HL-60 (cell line): ENCODE measurements around the gene MAN2A2.

ENCODE experiments used
- DNase-seq, 2 experiments: peaks; one replicate each; pipeline ENCODE4 v3.0.0-alpha.2; 2010 to 2020; ENCODE audit warnings: low read depth in 1 of 2, low spot score in 1 of 2
- H3K27ac ChIP-seq: fragments of 250-450 bp; sonication (Bioruptor Pico); replicated peaks from 2 replicates; pipeline ENCODE4 v1.5.1; 2020; ENCODE audit warnings: mild to moderate bottlenecking, moderate library complexity
- H3K27me3 ChIP-seq: fragments of 250-450 bp; sonication (Bioruptor Pico); 2 replicates; pipeline ENCODE4 v1.5.1; 2021; ENCODE audit warnings: mild to moderate bottlenecking, moderate library complexity; ENCODE audit not compliant: insufficient read depth, poor library complexity, severe bottlenecking
- H3K4me3 ChIP-seq: replicated peaks from 2 replicates; pipeline ENCODE4 v1.5.1; 2011; ENCODE audit warnings: mild to moderate bottlenecking, control low read depth, low read length; ENCODE audit not compliant: insufficient read depth
- GABPA ChIP-seq: IDR thresholded peaks from 2 replicates; pipeline ENCODE4 v1.6.1; 2012; ENCODE audit warnings: low read depth
- POLR2AphosphoS5 ChIP-seq: IDR thresholded peaks from 2 replicates; pipeline ENCODE4 v1.6.1; 2012; ENCODE audit warnings: low read depth
- SPI1 ChIP-seq: IDR thresholded peaks from 2 replicates; pipeline ENCODE4 v1.6.1; 2012; ENCODE audit warnings: low read depth, mild to moderate bottlenecking, borderline replicate concordance
- TF ChIP-seq, protein P1 (sequence below): IDR thresholded peaks from 2 replicates; pipeline ENCODE4 v1.6.1; 2012; ENCODE audit warnings: low read depth; ENCODE audit not compliant: insufficient replicate concordance
- TF ChIP-seq, protein P2 (sequence below): IDR thresholded peaks from one replicate; pipeline ENCODE4 v1.5.1; 2011; ENCODE audit warnings: low read length, control low read depth, inconsistent platforms; ENCODE audit not compliant: insufficient read depth

MAN2A2 gene

DNA sequence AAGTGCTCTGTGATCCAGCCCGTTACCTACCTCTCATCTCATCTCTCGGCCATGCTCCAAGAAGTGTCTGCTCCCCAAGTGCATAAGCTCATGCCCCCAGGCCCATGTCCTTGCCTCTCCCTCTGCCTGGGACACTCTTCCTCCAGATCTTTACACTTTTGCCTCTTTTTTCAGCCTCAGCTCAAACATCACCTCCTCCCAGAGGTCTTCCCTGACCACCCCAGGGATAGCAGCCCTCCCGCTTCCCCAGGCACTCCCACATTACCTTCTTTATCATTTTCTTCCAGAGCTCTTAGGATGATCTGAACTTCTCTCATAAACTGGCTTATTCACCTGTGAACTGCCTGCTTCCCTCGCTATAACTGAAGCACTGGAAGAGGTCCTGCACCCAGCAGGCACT lies 37.4 kb upstream of the MAN2A2 start:
- Histone ChIP-seq H3K4me3 (no peak overlapping the region), H3K27me3 (no peaks in the 10 kb centered on the region), H3K27ac (no peak overlapping the region)
- DNase-seq = no peak
- no peak for TF ChIP-seq GABPA
- TF ChIP-seq, protein P1, sequence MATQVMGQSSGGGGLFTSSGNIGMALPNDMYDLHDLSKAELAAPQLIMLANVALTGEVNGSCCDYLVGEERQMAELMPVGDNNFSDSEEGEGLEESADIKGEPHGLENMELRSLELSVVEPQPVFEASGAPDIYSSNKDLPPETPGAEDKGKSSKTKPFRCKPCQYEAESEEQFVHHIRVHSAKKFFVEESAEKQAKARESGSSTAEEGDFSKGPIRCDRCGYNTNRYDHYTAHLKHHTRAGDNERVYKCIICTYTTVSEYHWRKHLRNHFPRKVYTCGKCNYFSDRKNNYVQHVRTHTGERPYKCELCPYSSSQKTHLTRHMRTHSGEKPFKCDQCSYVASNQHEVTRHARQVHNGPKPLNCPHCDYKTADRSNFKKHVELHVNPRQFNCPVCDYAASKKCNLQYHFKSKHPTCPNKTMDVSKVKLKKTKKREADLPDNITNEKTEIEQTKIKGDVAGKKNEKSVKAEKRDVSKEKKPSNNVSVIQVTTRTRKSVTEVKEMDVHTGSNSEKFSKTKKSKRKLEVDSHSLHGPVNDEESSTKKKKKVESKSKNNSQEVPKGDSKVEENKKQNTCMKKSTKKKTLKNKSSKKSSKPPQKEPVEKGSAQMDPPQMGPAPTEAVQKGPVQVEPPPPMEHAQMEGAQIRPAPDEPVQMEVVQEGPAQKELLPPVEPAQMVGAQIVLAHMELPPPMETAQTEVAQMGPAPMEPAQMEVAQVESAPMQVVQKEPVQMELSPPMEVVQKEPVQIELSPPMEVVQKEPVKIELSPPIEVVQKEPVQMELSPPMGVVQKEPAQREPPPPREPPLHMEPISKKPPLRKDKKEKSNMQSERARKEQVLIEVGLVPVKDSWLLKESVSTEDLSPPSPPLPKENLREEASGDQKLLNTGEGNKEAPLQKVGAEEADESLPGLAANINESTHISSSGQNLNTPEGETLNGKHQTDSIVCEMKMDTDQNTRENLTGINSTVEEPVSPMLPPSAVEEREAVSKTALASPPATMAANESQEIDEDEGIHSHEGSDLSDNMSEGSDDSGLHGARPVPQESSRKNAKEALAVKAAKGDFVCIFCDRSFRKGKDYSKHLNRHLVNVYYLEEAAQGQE = no peak
- TF ChIP-seq, protein P2, sequence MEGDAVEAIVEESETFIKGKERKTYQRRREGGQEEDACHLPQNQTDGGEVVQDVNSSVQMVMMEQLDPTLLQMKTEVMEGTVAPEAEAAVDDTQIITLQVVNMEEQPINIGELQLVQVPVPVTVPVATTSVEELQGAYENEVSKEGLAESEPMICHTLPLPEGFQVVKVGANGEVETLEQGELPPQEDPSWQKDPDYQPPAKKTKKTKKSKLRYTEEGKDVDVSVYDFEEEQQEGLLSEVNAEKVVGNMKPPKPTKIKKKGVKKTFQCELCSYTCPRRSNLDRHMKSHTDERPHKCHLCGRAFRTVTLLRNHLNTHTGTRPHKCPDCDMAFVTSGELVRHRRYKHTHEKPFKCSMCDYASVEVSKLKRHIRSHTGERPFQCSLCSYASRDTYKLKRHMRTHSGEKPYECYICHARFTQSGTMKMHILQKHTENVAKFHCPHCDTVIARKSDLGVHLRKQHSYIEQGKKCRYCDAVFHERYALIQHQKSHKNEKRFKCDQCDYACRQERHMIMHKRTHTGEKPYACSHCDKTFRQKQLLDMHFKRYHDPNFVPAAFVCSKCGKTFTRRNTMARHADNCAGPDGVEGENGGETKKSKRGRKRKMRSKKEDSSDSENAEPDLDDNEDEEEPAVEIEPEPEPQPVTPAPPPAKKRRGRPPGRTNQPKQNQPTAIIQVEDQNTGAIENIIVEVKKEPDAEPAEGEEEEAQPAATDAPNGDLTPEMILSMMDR = no peak
- TF ChIP-seq SPI1 = no peak
- no peak for TF ChIP-seq POLR2AphosphoS5

DNA sequence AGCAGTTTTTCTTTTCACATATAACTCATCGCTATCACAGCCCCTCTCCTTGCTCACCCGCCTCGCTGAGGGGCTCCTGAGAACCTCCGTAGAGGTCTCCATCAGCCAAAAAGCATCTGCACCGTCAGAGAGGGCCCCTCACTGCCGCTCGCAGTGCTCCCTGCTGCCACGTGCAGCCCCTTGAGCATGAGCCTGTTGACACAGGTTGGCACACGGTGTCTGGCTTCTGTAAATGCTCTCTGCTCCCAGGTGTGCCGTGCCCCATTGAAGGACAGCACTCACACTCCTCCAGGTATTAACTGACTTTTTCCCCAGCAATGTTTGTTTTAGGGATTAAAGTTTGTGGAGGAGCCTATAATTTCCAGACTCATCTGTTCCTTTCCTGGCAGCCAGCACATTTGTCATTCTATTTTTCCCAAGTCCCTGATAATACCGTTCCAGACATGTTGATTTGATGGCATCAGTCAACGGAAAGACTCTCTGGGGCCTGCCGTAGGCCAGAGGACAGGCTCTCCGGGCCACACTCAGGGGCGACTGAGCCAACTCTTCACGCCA lies 36.9 kb upstream of the MAN2A2 start:
- H3K27ac ChIP-seq = no peak overlapping the region
- H3K27me3 ChIP-seq = no peaks in the 10 kb centered on the region
- no peak overlapping the region for H3K4me3 ChIP-seq
- no peak for DNase-seq
- TF ChIP-seq, protein P1 = no peak
- TF ChIP-seq POLR2AphosphoS5 = no peak
- TF ChIP-seq, protein P2 = no peak
- no peak for TF ChIP-seq GABPA
- TF ChIP-seq SPI1 = no peak

DNA sequence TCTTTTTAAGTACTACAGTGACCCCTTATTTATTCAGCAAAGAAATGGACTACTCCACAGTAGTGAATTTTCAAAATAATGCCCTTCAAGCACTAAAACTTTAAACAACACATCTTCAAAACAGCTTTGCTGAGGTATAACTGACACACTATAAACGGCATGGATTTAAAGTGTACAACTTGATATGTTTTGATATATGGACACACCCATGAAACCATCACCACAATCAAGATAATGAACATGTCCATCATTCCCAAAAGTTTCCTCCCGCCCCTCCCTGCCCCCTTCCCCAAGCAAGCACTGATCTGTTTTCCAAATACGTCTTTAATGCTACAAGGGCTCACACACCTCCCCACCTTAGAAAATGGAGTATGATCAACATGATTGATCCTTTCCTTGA lies 36.3 kb upstream of the MAN2A2 start:
- H3K4me3 ChIP-seq = no peak overlapping the region
- no peak for DNase-seq
- no peaks in the 10 kb centered on the region for H3K27me3 ChIP-seq
- TF ChIP-seq, protein P1 = no peak
- no peak overlapping the region for H3K27ac ChIP-seq

DNA sequence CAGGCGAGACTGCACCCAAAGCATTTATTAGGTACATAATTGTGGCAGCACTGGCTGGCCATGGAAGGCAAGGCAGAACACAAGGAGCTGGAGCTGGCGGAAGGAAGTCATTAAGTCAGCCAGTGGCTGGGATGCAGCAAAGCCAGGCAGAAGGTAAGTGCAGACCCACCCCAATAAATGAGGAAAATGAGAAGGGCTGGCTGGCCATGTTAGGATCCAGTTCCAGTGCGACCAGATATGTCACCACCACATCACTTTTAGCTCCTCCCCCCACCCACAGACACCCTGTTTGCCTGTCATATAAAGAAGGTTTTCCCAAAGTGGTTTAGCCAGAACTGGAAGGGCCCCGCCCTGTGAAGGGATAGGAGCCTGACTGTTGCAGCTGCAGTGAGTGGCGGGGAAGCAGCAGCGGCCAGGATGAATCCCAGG lies 34.8 kb upstream of the MAN2A2 start, which contains the start of gene FURIN:
FURIN (plus strand) TSS at position 328 of the 429 bp plus-strand sequence. CDS start 7,153 bp downstream, outside the sequence.
- no peak for DNase-seq
- Histone ChIP-seq H3K4me3 (no peak within 1 kb of the TSS), H3K27ac (peak within 1 kb of the TSS; percentile 85), H3K27me3 (no peaks in the 10 kb centered on the region)
- TF ChIP-seq SPI1 (no peak), GABPA (no peak), POLR2AphosphoS5 (no peak)
- TF ChIP-seq, protein P1 = no peak
- TF ChIP-seq, protein P2 = no peak
